ENCODE data around the gene TTC33.
"Not testable (repeated sequence)": the region's sequence is repeated elsewhere in the genome, so short reads cannot be mapped to it uniquely, and the experiment has no call there.

DNA sequence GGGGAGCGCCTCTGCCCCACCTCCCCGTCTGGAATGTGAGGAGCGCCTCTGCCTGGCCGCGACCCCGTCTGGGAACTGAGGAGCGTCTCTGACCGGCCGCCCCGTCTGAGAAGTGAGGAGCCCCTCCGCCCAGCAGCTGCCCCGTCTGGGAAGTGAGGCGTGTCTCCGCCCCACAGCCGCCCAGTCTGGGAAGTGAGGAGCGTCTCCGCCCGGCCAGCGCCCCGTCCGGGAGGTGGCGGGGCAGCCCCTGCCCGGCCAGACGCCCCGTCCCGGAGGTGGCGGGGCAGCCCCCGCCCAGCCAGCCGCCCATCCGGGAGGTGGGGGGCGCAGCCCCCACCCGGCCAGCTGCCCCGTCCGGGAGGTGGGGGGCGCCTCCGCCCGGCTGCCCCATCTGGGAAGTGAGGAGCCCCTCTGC is 33.3 kb downstream of the TTC33 start:
- TF ChIP-seq, protein P1, sequence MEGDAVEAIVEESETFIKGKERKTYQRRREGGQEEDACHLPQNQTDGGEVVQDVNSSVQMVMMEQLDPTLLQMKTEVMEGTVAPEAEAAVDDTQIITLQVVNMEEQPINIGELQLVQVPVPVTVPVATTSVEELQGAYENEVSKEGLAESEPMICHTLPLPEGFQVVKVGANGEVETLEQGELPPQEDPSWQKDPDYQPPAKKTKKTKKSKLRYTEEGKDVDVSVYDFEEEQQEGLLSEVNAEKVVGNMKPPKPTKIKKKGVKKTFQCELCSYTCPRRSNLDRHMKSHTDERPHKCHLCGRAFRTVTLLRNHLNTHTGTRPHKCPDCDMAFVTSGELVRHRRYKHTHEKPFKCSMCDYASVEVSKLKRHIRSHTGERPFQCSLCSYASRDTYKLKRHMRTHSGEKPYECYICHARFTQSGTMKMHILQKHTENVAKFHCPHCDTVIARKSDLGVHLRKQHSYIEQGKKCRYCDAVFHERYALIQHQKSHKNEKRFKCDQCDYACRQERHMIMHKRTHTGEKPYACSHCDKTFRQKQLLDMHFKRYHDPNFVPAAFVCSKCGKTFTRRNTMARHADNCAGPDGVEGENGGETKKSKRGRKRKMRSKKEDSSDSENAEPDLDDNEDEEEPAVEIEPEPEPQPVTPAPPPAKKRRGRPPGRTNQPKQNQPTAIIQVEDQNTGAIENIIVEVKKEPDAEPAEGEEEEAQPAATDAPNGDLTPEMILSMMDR (conservative IDR thresholded peaks at IDR 0.05), result not testable (repeated sequence)
- not testable (repeated sequence) for TF ChIP-seq EZH2 (IDR thresholded peaks at IDR 0.05; ENCODE audit: low read depth)
